ENCODE results near the gene SULT2A1.
"Not testable (repeated sequence)": the region's sequence is repeated elsewhere in the genome, so short reads cannot be mapped to it uniquely, and the experiment has no call there.

DNA sequence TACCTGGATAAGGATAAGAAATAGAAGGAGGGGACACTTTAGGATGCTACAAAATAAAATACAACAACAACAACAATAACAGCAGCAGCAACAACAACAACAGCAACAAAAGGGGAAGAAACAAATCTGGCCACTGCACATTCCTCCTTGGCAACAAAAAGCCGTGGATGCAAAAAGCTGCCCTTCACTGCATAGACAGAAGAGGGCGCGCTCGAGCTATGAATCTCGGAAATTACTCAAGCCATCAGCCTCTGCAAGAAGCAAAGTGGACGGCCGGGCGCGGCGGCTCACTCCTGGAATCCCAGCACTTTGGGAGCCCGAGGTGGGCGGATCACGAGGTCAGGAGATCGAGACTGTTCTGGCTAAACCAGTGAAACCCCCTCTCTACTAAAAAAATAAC lies 23.2 kb upstream of the SULT2A1 start:
- TF ChIP-seq, protein P1, sequence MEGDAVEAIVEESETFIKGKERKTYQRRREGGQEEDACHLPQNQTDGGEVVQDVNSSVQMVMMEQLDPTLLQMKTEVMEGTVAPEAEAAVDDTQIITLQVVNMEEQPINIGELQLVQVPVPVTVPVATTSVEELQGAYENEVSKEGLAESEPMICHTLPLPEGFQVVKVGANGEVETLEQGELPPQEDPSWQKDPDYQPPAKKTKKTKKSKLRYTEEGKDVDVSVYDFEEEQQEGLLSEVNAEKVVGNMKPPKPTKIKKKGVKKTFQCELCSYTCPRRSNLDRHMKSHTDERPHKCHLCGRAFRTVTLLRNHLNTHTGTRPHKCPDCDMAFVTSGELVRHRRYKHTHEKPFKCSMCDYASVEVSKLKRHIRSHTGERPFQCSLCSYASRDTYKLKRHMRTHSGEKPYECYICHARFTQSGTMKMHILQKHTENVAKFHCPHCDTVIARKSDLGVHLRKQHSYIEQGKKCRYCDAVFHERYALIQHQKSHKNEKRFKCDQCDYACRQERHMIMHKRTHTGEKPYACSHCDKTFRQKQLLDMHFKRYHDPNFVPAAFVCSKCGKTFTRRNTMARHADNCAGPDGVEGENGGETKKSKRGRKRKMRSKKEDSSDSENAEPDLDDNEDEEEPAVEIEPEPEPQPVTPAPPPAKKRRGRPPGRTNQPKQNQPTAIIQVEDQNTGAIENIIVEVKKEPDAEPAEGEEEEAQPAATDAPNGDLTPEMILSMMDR (IDR thresholded peaks at IDR 0.05) = peak in 2 of 4 experiments; percentile 37 to 45
- TF ChIP-seq POLR2AphosphoS5, POLR2A, EP300 (IDR thresholded peaks at IDR 0.05): not testable (repeated sequence)

All from gastroesophageal sphincter (tissue), 3 donors.